ENCODE results near the gene KRTAP19-1. TPM values are rescaled to one million over a fixed set of nuclear protein-coding genes. Genes with fewer than 3 reads are reported as not detected.
"Not testable (repeated sequence)": the region's sequence is repeated elsewhere in the genome, so short reads cannot be mapped to it uniquely, and the experiment has no call there.

Gene KRTAP19-1
- not detected for total RNA-seq

- DNase-seq = no peak
These were observed at the start of gene KRTAP19-1 for GRCh38 chr21:30480145-30480544. Gene KRTAP19-1, minus strand, starts transcription at chr21:30480367. Its CDS starts 50 bp downstream, at chr21:30480317.

- no peak for DNase-seq
These were observed 38.7 kb upstream of the KRTAP19-1 start for GRCh38 chr21:30518876-30519275.

GRCh38 chr21:30515681-30516080, 35.5 kb upstream of the KRTAP19-1 start:
- no peak for DNase-seq

- DNase-seq = not testable (repeated sequence)
These were observed 25.5 kb upstream of the KRTAP19-1 start for GRCh38 chr21:30505621-30506205.

GRCh38 chr21:30502041-30502440, 21.9 kb upstream of the KRTAP19-1 start, which contains the start of gene KRTAP19-5:
Gene KRTAP19-5, minus strand, starts transcription at chr21:30502141. Its CDS starts 51 bp downstream, at chr21:30502090.
- DNase-seq = no peak

GRCh38 chr21:30497065-30497464, 16.9 kb upstream of the KRTAP19-1 start, which contains the start of gene KRTAP19-4:
Gene KRTAP19-4, minus strand, starts transcription at chr21:30497165. Its CDS starts 55 bp downstream, at chr21:30497110.
- no peak for DNase-seq

- DNase-seq = no peak
These were observed 11.8 kb upstream of the KRTAP19-1 start, which contains the start of gene KRTAP19-3 for GRCh38 chr21:30491963-30492428. Gene KRTAP19-3, minus strand, starts transcription at chr21:30492013. Its CDS starts 56 bp downstream, at chr21:30491957.

GRCh38 chr21:30487336-30487735, 7.2 kb upstream of the KRTAP19-1 start, which contains the start of gene KRTAP19-2:
Gene KRTAP19-2, minus strand, starts transcription at chr21:30487436. Its CDS starts 88 bp downstream, at chr21:30487348.
- no peak for DNase-seq

GRCh38 chr21:30486180-30486579, 6.0 kb upstream of the KRTAP19-1 start:
- no peak for DNase-seq

- peak; percentile 27 for DNase-seq
These were observed 2.0 kb upstream of the KRTAP19-1 start for GRCh38 chr21:30482130-30482529.

GRCh38 chr21:30479259-30479658, 908 bp downstream of the KRTAP19-1 start:
- peak; percentile 10 for DNase-seq

GRCh38 chr21:30478004-30478403, 2.2 kb downstream of the KRTAP19-1 start:
- DNase-seq = peak; percentile 51

- no peak for DNase-seq
These were observed 11.1 kb downstream of the KRTAP19-1 start for GRCh38 chr21:30468900-30469714.

GRCh38 chr21:30463713-30464112, 16.5 kb downstream of the KRTAP19-1 start:
- no peak for DNase-seq

- no peak for DNase-seq
These were observed 31.7 kb downstream of the KRTAP19-1 start for GRCh38 chr21:30448514-30448913.

- DNase-seq = no peak
These were observed 33.1 kb downstream of the KRTAP19-1 start for GRCh38 chr21:30447056-30447455.

- no peak for DNase-seq
These were observed 36.0 kb downstream of the KRTAP19-1 start for GRCh38 chr21:30444204-30444603.

GRCh38 chr21:30443226-30443625, 36.9 kb downstream of the KRTAP19-1 start:
- no peak for DNase-seq

- DNase-seq = no peak
These were observed 40.2 kb downstream of the KRTAP19-1 start, which contains the start of gene KRTAP15-1 for GRCh38 chr21:30439975-30440374. Gene KRTAP15-1, plus strand, starts transcription at chr21:30440275. Its CDS starts 53 bp downstream, at chr21:30440328.

- DNase-seq = no peak
These were observed 43.1 kb downstream of the KRTAP19-1 start for GRCh38 chr21:30437010-30437565.

GRCh38 chr21:30434033-30434631, 46.0 kb downstream of the KRTAP19-1 start:
- DNase-seq = peak; percentile 30

GRCh38 chr21:30430170-30430655, 50.0 kb downstream of the KRTAP19-1 start, which contains the start of gene KRTAP13-4:
Gene KRTAP13-4, plus strand, starts transcription at chr21:30430220. Its CDS starts 56 bp downstream, at chr21:30430276.
- DNase-seq = no peak
